A549 (cell line): ENCODE data around the gene PKP1.

Source experiments
- CTCF ChIP-seq: fragments of >200 bp; sonication (Bioruptor Twin); formaldehyde crosslinking; IDR thresholded peaks from 3 replicates; pipeline ENCODE4 v1.5.1; 2016
- JUNB ChIP-seq: fragments of >200 bp; sonication (Bioruptor Twin); formaldehyde crosslinking; IDR thresholded peaks from 2 replicates; pipeline ENCODE4 v1.6.1; 2016
- POLR2AphosphoS2 ChIP-seq: conservative IDR thresholded peaks from 2 replicates; pipeline ENCODE4 v1.6.1; 2012; ENCODE audit warnings: low read length, improper control_type of control experiment, inconsistent platforms

- TF ChIP-seq CTCF (no peak), POLR2AphosphoS2 (no peak), JUNB (no peak)
These were observed 79.6 kb downstream of the PKP1 start for GRCh38 chr1:201362906-201363305.
